CD4-positive, alpha-beta memory T cell (primary cell): Measurements from ENCODE around the gene CSF2RB. TPM values are rescaled to one million over a fixed set of nuclear protein-coding genes. Genes with fewer than 3 reads are reported as not detected.

Experiments used
- CTCF ChIA-PET: fragments of 350-600 bp; sonication (Branson Sonifier 250); formaldehyde crosslinking; loops from one replicate; lab custom pipeline; 2021; ENCODE audit warnings: inconsistent platforms; ENCODE audit not compliant: partially characterized antibody; lab: Charles Lee
- POLR2A ChIA-PET: fragments of 350-600 bp; sonication (Branson Sonifier 250); formaldehyde crosslinking; loops from one replicate; lab custom pipeline; 2021; ENCODE audit not compliant: partially characterized antibody; lab: Charles Lee
- DNase-seq, 5 donors: peaks; one replicate each; pipeline versions ENCODE4 v3.0.0 to v3.0.0-alpha.2; 2020 to 2022; ENCODE audit warnings: mixed read lengths in 1 of 5
- H3K27ac ChIP-seq: one replicate; pipeline ENCODE4 v1.7.0; 2013; ENCODE audit warnings: low read depth, low read length
- H3K27me3 ChIP-seq: 2 replicates; pipeline ENCODE4 v1.7.0; 2013; ENCODE audit warnings: mild to moderate bottlenecking, low read length, moderate library complexity; ENCODE audit not compliant: insufficient read depth
- H3K36me3 ChIP-seq: 2 replicates; pipeline ENCODE4 v1.7.0; 2013; ENCODE audit warnings: mild to moderate bottlenecking, low read length, moderate library complexity; ENCODE audit not compliant: insufficient read depth
- H3K4me1 ChIP-seq: 2 replicates; pipeline ENCODE4 v1.7.0; 2013; ENCODE audit warnings: mild to moderate bottlenecking, low read length, moderate library complexity; ENCODE audit not compliant: insufficient read depth
- H3K4me3 ChIP-seq, 2 donors: one replicate each; pipeline ENCODE4 v1.7.0; 2013; ENCODE audit warnings: low read length in 2 of 2, mild to moderate bottlenecking in 1 of 2
- H3K9me3 ChIP-seq, 2 donors: one replicate each; pipeline ENCODE4 v1.7.0; 2013; ENCODE audit warnings: low read length in 2 of 2, control low read depth in 1 of 2; ENCODE audit not compliant: control insufficient read depth in 1 of 2
- H3K27ac Mint-ChIP-seq, 7 donors: one replicate each; pipeline ENCODE4 v1.8.0; 2020 to 2021; ENCODE audit warnings: mixed read lengths in 7 of 7, mild to moderate bottlenecking in 6 of 7, inconsistent platforms in 3 of 7, moderate library complexity in 3 of 7
- H3K27me3 Mint-ChIP-seq, 2 donors: one replicate each; pipeline ENCODE4 v1.8.0; 2020 to 2021; ENCODE audit warnings: mixed read lengths in 2 of 2
- H3K36me3 Mint-ChIP-seq, 2 donors: one replicate each; pipeline ENCODE4 v1.8.0; 2020 to 2021; ENCODE audit warnings: mixed read lengths in 2 of 2, inconsistent platforms in 1 of 2, mild to moderate bottlenecking in 1 of 2
- H3K4me1 Mint-ChIP-seq, 4 donors: one replicate each; pipeline ENCODE4 v1.8.0; 2020 to 2021; ENCODE audit warnings: mixed read lengths in 4 of 4, mild to moderate bottlenecking in 1 of 4
- H3K4me3 Mint-ChIP-seq, 8 donors: one replicate each; pipeline ENCODE4 v1.8.0; 2020 to 2021; ENCODE audit warnings: mixed read lengths in 8 of 8, mild to moderate bottlenecking in 7 of 8, moderate library complexity in 6 of 8, inconsistent platforms in 3 of 8
- H3K9me3 Mint-ChIP-seq, 8 donors: one replicate each; pipeline ENCODE4 v1.8.0; 2020 to 2021; ENCODE audit warnings: mixed read lengths in 8 of 8, mild to moderate bottlenecking in 5 of 8, inconsistent platforms in 3 of 8, moderate library complexity in 1 of 8
- intact Hi-C: fragments of 100-400 bp; cut with micrococcal nuclease; formaldehyde crosslinking; loops from one replicate; pipeline ENCODE4 v1.15.1; 2023
- polyA plus RNA-seq, 2 donors: library from polyadenylated mRNA; unstranded; fragments of 300-500 nt; fragmentation: Illumina TruSeq; gene quantifications; one replicate each; pipeline ENCODE4 v1.2.3, GENCODE V29; 2021
- total RNA-seq, 2 experiments: library from RNA; stranded (reverse); gene quantifications; one replicate each; pipeline ENCODE4 v1.2.3, GENCODE V29; 2021

The CSF2RB gene
- total and polyA plus RNA-seq, 4 experiments from 2014 or later: 0.34 to 1.2 (median 1.2) TPM; not detected in 1

DNA sequence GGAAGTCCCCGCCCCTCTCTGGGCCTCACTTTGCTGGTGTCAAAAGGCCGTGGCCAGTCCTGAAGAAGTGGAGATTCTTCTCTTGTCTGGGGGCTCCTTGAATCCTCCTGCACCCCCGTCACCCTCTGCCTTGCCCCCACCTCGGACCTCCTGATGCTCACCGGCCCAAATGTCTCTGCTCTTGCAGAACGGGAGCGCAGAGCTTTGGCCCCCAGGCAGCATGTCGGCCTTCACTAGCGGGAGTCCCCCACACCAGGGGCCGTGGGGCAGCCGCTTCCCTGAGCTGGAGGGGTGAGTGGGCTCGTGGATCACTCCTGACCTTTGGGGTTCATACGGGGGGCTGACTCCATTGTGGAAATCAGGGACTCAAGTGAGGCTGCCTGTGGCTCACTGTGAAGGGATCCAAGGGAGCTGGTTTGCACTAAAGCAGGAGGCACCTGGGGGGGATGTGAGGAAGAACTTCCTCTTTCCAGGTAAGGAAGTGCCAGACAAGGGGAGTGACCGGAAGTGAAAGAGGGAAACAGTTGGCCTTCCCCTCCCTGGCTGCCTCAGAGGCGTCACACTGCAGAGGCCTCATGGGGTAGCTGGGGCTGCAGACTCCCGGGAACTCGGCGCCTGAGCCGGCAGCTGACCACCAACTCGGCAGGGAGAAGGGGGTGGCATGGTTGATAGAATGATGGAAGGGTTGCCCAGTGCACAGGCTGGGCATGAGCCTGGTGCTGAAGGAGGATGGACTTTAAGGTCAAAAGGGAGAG lies 23.1 kb downstream of the CSF2RB start:
- Histone ChIP-seq H3K4me3 (no peak overlapping the region), H3K27ac (no peak overlapping the region), H3K4me1 (peaks cover 6% of the 10 kb centered on the region), H3K27me3 (no peaks in the 10 kb centered on the region), H3K9me3 (no peaks in the 10 kb centered on the region), H3K36me3 (no peaks in the 10 kb centered on the region)
- H3K9me3 Mint-ChIP-seq: no peaks in the 10 kb centered on the region
- ChIA-PET POLR2A (no interaction called here), CTCF (interaction anchor here (1.7 kb wide), 1 partner anchor 180 kb away, joined by 4 read pairs; no protein-coding TSS in a partner anchor)
- H3K27me3 Mint-ChIP-seq: peaks cover 1 to 2% of the 10 kb centered on the region in 2 donors
- H3K36me3 Mint-ChIP-seq: no peaks in the 10 kb centered on the region
- H3K27ac Mint-ChIP-seq: no peak overlapping the region
- DNase-seq: no peak
- peaks cover 2 to 11% (median 5%) of the 10 kb centered on the region in 4 donors for H3K4me1 Mint-ChIP-seq
- no peak overlapping the region for H3K4me3 Mint-ChIP-seq
- intact Hi-C loops: no loop called here

DNA sequence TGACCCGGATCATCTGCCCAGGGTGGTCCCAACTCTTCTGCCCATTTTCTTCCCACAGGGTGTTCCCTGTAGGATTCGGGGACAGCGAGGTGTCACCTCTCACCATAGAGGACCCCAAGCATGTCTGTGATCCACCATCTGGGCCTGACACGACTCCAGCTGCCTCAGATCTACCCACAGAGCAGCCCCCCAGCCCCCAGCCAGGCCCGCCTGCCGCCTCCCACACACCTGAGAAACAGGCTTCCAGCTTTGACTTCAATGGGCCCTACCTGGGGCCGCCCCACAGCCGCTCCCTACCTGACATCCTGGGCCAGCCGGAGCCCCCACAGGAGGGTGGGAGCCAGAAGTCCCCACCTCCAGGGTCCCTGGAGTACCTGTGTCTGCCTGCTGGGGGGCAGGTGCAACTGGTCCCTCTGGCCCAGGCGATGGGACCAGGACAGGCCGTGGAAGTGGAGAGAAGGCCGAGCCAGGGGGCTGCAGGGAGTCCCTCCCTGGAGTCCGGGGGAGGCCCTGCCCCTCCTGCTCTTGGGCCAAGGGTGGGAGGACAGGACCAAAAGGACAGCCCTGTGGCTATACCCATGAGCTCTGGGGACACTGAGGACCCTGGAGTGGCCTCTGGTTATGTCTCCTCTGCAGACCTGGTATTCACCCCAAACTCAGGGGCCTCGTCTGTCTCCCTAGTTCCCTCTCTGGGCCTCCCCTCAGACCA lies 24.0 kb downstream of the CSF2RB start:
- Histone ChIP-seq H3K27me3 (no peaks in the 10 kb centered on the region), H3K36me3 (no peaks in the 10 kb centered on the region), H3K4me1 (peaks cover 6% of the 10 kb centered on the region), H3K4me3 (no peak overlapping the region), H3K27ac (no peak overlapping the region), H3K9me3 (no peaks in the 10 kb centered on the region)
- H3K9me3 Mint-ChIP-seq: no peaks in the 10 kb centered on the region
- POLR2A ChIA-PET: no interaction called here
- CTCF ChIA-PET: interaction anchor here (1.7 kb wide), 1 partner anchor 181 kb away, joined by 4 read pairs; no protein-coding TSS in a partner anchor
- no peak overlapping the region for H3K27ac Mint-ChIP-seq
- intact Hi-C loops: no loop called here
- H3K36me3 Mint-ChIP-seq: no peaks in the 10 kb centered on the region
- DNase-seq: no peak
- H3K4me3 Mint-ChIP-seq: no peak overlapping the region
- H3K4me1 Mint-ChIP-seq: peaks cover 2 to 11% (median 5%) of the 10 kb centered on the region in 4 donors
- H3K27me3 Mint-ChIP-seq: peaks cover 1 to 5% of the 10 kb centered on the region in 2 donors

DNA sequence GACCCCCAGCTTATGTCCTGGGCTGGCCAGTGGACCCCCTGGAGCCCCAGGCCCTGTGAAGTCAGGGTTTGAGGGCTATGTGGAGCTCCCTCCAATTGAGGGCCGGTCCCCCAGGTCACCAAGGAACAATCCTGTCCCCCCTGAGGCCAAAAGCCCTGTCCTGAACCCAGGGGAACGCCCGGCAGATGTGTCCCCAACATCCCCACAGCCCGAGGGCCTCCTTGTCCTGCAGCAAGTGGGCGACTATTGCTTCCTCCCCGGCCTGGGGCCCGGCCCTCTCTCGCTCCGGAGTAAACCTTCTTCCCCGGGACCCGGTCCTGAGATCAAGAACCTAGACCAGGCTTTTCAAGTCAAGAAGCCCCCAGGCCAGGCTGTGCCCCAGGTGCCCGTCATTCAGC lies 24.6 kb downstream of the CSF2RB start:
- Histone ChIP-seq H3K9me3 (no peaks in the 10 kb centered on the region), H3K4me3 (no peak overlapping the region), H3K4me1 (peaks cover 6% of the 10 kb centered on the region), H3K36me3 (no peaks in the 10 kb centered on the region), H3K27me3 (no peaks in the 10 kb centered on the region), H3K27ac (no peak overlapping the region)
- H3K36me3 Mint-ChIP-seq: no peaks in the 10 kb centered on the region
- H3K27me3 Mint-ChIP-seq: peaks cover 1 to 3% of the 10 kb centered on the region in 2 donors
- ChIA-PET POLR2A (no interaction called here), CTCF (interaction anchor here (1.7 kb wide), 1 partner anchor 181 kb away, joined by 4 read pairs; no protein-coding TSS in a partner anchor)
- intact Hi-C loops: no loop called here
- H3K4me1 Mint-ChIP-seq: peaks cover 2 to 11% (median 5%) of the 10 kb centered on the region in 4 donors
- no peaks in the 10 kb centered on the region for H3K9me3 Mint-ChIP-seq
- DNase-seq: no peak
- no peak overlapping the region for H3K27ac Mint-ChIP-seq
- H3K4me3 Mint-ChIP-seq: no peak overlapping the region

DNA sequence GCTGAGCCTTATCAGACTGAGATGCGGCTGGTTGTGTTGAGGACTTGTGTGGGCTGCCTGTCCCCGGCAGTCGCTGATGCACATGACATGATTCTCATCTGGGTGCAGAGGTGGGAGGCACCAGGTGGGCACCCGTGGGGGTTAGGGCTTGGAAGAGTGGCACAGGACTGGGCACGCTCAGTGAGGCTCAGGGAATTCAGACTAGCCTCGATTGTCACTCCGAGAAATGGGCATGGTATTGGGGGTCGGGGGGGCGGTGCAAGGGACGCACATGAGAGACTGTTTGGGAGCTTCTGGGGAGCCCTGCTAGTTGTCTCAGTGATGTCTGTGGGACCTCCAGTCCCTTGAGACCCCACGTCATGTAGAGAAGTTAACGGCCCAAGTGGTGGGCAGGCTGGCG lies 25.5 kb downstream of the CSF2RB start:
- intact Hi-C loops: no loop called here
- no peak for DNase-seq
- Mint-ChIP-seq H3K9me3 (no peaks in the 10 kb centered on the region), H3K4me1 (peaks cover 2 to 11% (median 5%) of the 10 kb centered on the region in 4 donors), H3K36me3 (no peaks in the 10 kb centered on the region), H3K27ac (peak overlapping the region in 1 of 7 donors; percentile 49), H3K4me3 (no peak overlapping the region), H3K27me3 (peaks cover 1 to 3% of the 10 kb centered on the region in 2 donors)
- CTCF ChIA-PET: no interaction called here
- Histone ChIP-seq H3K4me1 (peaks cover 6% of the 10 kb centered on the region), H3K4me3 (no peak overlapping the region), H3K9me3 (no peaks in the 10 kb centered on the region), H3K27me3 (no peaks in the 10 kb centered on the region), H3K27ac (no peak overlapping the region), H3K36me3 (no peaks in the 10 kb centered on the region)
- POLR2A ChIA-PET: no interaction called here

DNA sequence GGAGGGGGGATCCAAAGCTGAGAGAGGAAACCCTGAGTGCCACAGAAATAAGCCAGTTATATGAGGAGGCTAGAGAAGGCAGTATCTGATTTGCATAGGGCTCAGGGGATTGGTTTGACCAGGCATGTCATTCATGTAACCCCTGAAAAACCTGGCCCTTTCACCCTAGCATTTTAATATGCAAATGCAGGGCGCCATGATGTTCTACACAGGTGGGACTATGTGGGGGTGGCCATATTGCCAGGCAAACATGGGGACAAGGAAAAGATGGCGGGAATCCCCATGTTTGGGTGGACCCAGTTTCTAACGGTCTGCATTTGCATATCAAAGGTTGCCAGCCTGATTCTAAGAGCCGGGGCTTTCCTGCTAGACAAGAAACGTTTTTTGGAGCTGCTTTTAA lies 27.2 kb downstream of the CSF2RB start:
- no peaks in the 10 kb centered on the region for H3K27me3 ChIP-seq
- H3K4me3 ChIP-seq: no peak overlapping the region
- CTCF ChIA-PET: interaction anchor here (1.0 to 1.1 kb wide), 2 partner anchors 88 to 183 kb away, joined by 3 read pairs; no protein-coding TSS in a partner anchor
- peaks cover 6% of the 10 kb centered on the region for H3K4me1 ChIP-seq
- no peaks in the 10 kb centered on the region for H3K9me3 ChIP-seq
- no peak overlapping the region for H3K27ac ChIP-seq
- H3K36me3 ChIP-seq: no peaks in the 10 kb centered on the region
- Mint-ChIP-seq H3K4me1 (peaks cover 2 to 11% (median 5%) of the 10 kb centered on the region in 4 donors), H3K36me3 (no peaks in the 10 kb centered on the region), H3K4me3 (peak overlapping the region in 4 of 8 donors; percentile 10 to 57 (median 13)), H3K27ac (peak overlapping the region in 1 of 7 donors; percentile 53), H3K9me3 (no peaks in the 10 kb centered on the region), H3K27me3 (peaks cover 1 to 3% of the 10 kb centered on the region in 2 donors)
- peak in 1 of 5 donors; percentile 6 for DNase-seq
- intact Hi-C loops: no loop called here
- POLR2A ChIA-PET: no interaction called here

DNA sequence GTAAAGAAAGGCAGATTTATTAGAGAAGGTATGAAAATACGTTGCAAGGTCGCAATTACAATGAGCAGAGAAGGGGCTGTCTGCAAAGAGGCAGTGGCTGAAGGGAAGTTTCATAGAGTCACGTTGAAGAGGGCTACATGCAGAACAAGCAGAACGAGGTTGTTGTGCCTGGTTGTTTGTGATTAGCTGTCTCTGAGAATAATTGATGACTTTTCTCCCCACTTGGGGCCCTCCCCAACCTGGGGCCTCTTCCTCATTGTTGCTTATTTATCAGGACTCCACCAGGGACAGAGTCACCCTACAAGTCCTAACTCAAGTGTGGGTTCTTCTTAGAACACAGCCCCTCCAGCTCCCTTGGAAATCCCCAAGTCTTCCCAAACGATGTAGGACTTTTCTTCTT lies 29.1 kb downstream of the CSF2RB start:
- Mint-ChIP-seq H3K4me3 (no peak overlapping the region), H3K27ac (peak overlapping the region in 1 of 7 donors; percentile 43), H3K36me3 (no peaks in the 10 kb centered on the region), H3K9me3 (no peaks in the 10 kb centered on the region), H3K27me3 (peaks cover 1 to 3% of the 10 kb centered on the region in 2 donors), H3K4me1 (peaks cover 2 to 11% (median 5%) of the 10 kb centered on the region in 4 donors)
- intact Hi-C loops: no loop called here
- Histone ChIP-seq H3K27me3 (no peaks in the 10 kb centered on the region), H3K27ac (no peak overlapping the region), H3K9me3 (no peaks in the 10 kb centered on the region), H3K4me3 (no peak overlapping the region), H3K4me1 (peaks cover 6% of the 10 kb centered on the region), H3K36me3 (no peaks in the 10 kb centered on the region)
- no peak for DNase-seq
- CTCF ChIA-PET: no interaction called here
- POLR2A ChIA-PET: no interaction called here
